GM12872 (cell line): ENCODE data around the gene ATG2A.

Experiments
- TF ChIP-seq, protein P1 (sequence below): IDR thresholded peaks from 3 replicates; pipeline ENCODE4 v1.5.1; 2011; ENCODE audit warnings: low read depth, mild to moderate bottlenecking, low read length, moderate library complexity; ENCODE audit not compliant: insufficient read depth

ATG2A gene

GRCh38 chr11:64864473-64865285 is 52.3 kb downstream of the ATG2A start:
- TF ChIP-seq, protein P1, sequence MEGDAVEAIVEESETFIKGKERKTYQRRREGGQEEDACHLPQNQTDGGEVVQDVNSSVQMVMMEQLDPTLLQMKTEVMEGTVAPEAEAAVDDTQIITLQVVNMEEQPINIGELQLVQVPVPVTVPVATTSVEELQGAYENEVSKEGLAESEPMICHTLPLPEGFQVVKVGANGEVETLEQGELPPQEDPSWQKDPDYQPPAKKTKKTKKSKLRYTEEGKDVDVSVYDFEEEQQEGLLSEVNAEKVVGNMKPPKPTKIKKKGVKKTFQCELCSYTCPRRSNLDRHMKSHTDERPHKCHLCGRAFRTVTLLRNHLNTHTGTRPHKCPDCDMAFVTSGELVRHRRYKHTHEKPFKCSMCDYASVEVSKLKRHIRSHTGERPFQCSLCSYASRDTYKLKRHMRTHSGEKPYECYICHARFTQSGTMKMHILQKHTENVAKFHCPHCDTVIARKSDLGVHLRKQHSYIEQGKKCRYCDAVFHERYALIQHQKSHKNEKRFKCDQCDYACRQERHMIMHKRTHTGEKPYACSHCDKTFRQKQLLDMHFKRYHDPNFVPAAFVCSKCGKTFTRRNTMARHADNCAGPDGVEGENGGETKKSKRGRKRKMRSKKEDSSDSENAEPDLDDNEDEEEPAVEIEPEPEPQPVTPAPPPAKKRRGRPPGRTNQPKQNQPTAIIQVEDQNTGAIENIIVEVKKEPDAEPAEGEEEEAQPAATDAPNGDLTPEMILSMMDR: no peak

DNA sequence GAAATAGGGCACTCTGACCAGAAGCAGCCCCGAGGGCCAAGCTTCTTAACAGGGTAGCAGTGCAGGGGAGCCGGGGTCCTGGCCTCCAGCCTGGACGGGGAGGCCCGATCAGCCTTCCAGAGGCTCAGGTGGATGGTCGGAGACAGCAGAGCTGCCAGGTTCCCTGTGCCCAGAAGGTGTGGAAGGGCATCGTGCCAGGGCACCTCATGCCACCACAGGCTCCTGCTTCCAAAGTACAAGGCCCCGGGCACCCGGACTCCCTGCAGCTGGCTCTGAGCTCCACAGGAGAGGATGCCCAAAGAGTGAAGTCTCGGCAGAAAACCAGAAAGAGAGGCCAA is 52.9 kb downstream of the ATG2A start:
- TF ChIP-seq, protein P1: no peak

- TF ChIP-seq, protein P1: no peak
Measured at GRCh38 chr11:64863391-64864060, 53.5 kb downstream of the ATG2A start.

DNA sequence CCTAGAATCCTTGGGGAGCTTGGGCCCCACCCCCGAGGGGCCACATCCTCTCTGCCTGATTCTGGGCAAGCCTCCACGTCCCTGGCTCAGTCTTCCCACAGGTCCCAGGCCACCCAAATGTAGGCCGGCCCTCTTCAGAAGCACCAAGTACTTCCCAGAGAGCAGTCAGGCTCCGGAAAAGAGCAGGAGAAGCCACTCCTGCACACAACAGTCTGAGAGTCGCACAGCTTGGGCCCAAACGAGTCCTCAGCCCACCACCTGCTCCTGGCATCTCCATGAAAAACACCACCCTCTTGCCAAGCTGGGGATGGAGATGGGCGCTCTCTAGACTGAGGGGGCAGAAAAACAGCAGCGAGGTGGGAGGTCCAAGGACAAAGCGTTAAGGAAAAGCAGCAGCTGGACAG is 54.0 kb downstream of the ATG2A start:
- TF ChIP-seq, protein P1: no peak

DNA sequence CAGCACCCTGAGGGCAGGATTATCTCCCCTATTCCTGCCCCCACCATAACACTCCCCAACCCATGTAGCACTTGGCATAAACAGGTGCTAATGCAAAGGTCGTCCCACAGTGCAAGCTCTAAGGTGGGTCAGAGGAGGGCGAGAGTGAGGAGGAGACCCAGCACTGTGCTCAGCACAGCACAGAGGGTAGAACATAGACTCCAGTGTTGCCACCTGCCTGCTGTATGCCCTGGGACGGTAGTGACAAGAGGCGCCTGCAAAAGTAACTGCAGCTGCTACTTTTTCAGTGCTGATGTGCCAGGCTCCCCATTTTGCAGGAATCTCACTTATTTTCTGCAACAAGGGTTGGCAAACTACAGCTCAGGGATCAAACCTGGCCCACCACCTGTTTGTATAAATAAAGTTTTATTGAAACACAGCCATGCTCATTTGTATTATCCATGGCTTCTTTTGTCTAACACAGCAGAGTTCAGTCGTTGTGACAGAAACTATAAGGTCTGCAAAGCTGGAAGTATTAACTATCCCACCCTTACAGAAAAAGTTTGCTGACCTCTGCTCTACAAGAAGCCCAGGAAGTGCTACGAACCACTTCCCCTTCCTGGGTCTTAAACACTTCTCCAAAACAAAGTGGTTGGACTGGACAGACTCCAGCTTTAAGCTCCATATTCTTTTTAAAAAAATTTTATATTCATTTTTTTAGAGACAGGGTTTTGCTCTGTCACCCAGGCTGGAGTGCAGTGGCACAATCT is 55.6 kb downstream of the ATG2A start:
- TF ChIP-seq, protein P1: no peak

- TF ChIP-seq, protein P1: no peak
Measured at GRCh38 chr11:64859542-64860414, 57.2 kb downstream of the ATG2A start.
